Posterior cingulate gyrus (tissue), 11 donors: Measurements from ENCODE around the gene SPATA24.

Experiments used
- DNase-seq, 10 donors: peaks; one replicate each; pipeline versions ENCODE4 v3.0.0 to v3.0.0-alpha.2; 2020 to 2021; ENCODE audit warnings: mixed read lengths in 3 of 10
- intact Hi-C: fragments of 100-400 bp; cut with DNase I; formaldehyde crosslinking; loops from one replicate; pipeline ENCODE4 v1.15.1; 2023

The SPATA24 gene

GRCh38 chr5:139385061-139386049, 18.5 kb downstream of the SPATA24 start:
- peak in 1 of 10 donors; percentile 13 for DNase-seq

GRCh38 chr5:139384591-139385051, 19.3 kb downstream of the SPATA24 start:
- DNase-seq: peak in 3 of 10 donors; percentile 16 to 76 (median 55)
- intact Hi-C loops: no loop called here

More at GRCh38 chr5:139385061-139386049, 18.5 kb downstream of the SPATA24 start:
- intact Hi-C loops: no loop called here

- intact Hi-C loops: no loop called here
- peak in 3 of 10 donors; percentile 33 to 74 (median 54) for DNase-seq
These were observed 19.8 kb downstream of the SPATA24 start for GRCh38 chr5:139383993-139384590.

- peak in 3 of 10 donors; percentile 40 to 58 (median 57) for DNase-seq
These were observed 20.5 kb downstream of the SPATA24 start, which contains the start of gene SLC23A1 for GRCh38 chr5:139383275-139383992. TSS of gene SLC23A1 (minus strand) at chr5:139383297. CDS start at chr5:139383253, 44 bp downstream.

GRCh38 chr5:139382807-139383206, 21.1 kb downstream of the SPATA24 start:
- intact Hi-C loops: no loop called here
- peak in 3 of 10 donors; percentile 5 to 71 (median 65) for DNase-seq

More at GRCh38 chr5:139383275-139383992, 20.5 kb downstream of the SPATA24 start, which contains the start of gene SLC23A1:
- intact Hi-C loops: no loop called here

GRCh38 chr5:139381837-139382761, 21.8 kb downstream of the SPATA24 start:
- intact Hi-C loops: no loop called here
- DNase-seq: peak in 3 of 10 donors; percentile 32 to 73 (median 61)

- intact Hi-C loops: no loop called here
- peak in 3 of 10 donors; percentile 25 to 75 (median 69) for DNase-seq
These were observed 24.1 kb downstream of the SPATA24 start for GRCh38 chr5:139379626-139380449.

- intact Hi-C loops: no loop called here
- DNase-seq: peak in 3 of 10 donors; percentile 25 to 64 (median 62)
These were observed 24.9 kb downstream of the SPATA24 start for GRCh38 chr5:139378941-139379361.

GRCh38 chr5:139378101-139378825, 25.6 kb downstream of the SPATA24 start:
- peak in 3 of 10 donors; percentile 67 to 82 (median 68) for DNase-seq
- intact Hi-C loops: no loop called here

- DNase-seq: peak in 3 of 10 donors; percentile 26 to 47 (median 45)
These were observed 26.7 kb downstream of the SPATA24 start for GRCh38 chr5:139377226-139377625.

GRCh38 chr5:139376364-139376763, 27.5 kb downstream of the SPATA24 start:
- no peak for DNase-seq
- intact Hi-C loops: no loop called here

More at GRCh38 chr5:139377226-139377625, 26.7 kb downstream of the SPATA24 start:
- intact Hi-C loops: no loop called here

- intact Hi-C loops: no loop called here
- peak in 1 of 10 donors; percentile 22 for DNase-seq
These were observed 29.0 kb downstream of the SPATA24 start for GRCh38 chr5:139374909-139375308.

- DNase-seq: peak in 1 of 10 donors; percentile 21
- intact Hi-C loops: no loop called here
These were observed 32.1 kb downstream of the SPATA24 start for GRCh38 chr5:139371482-139372435.

GRCh38 chr5:139369181-139369580, 34.7 kb downstream of the SPATA24 start:
- no peak for DNase-seq
- intact Hi-C loops: no loop called here

GRCh38 chr5:139368613-139369012, 35.3 kb downstream of the SPATA24 start:
- DNase-seq: no peak

GRCh38 chr5:139364466-139364865, 39.4 kb downstream of the SPATA24 start:
- intact Hi-C loops: no loop called here

More at GRCh38 chr5:139368613-139369012, 35.3 kb downstream of the SPATA24 start:
- intact Hi-C loops: no loop called here

More at GRCh38 chr5:139364466-139364865, 39.4 kb downstream of the SPATA24 start:
- DNase-seq: no peak
